ENCODE data around the gene C5AR2. TPM values are rescaled to one million over a fixed set of nuclear protein-coding genes. Genes with fewer than 3 reads are reported as not detected.

The C5AR2 gene
- total RNA-seq, 1 experiment from 2014 or later, result 0.22 TPM

DNA sequence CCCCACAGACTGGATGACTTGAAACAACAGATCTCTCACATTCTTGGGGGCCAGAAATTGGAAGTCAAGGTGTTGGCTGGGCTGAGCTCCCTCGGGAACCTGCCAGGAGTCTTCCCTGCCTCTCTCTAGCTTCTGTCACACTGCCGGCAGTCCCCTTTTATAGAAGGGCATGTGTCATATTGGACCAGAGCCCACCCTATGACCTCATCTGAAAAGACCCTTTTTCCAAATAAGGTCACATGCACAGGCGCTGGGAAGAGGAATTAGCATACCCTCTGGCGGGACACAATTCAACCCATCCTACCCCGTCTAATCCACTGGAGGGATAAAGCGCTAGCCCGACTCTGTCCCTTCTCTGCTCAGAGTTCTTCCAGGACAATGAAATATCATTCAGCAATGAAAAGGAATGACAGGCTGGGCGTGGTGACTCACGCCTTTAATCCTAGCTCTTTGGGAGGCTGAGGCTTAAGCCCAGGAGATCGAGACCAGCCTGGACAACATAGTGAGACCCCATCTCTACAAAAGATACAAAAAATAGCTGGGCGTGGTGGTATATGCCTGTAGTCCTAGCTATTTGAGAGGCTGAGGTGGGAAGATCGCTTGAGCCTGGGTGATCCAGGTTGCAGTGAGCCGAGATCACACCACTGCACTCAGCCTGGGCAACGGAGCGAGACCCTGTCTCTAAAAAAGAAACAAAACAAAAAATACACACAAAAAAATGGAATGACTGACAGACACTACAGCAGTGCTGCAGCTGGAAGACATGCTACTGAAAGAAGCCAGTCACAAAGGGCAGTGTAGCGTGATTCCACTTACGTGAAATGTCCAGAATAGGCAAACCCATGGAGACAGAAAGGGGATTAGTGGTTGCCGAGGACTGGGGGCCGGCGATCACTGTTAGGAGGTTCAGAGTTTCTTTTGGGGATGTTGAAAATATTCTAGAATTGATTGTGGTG is 58.8 kb downstream of the C5AR2 start:
- ChIA-PET CTCF (interaction anchor here (0.7 to 2.2 kb wide), 41 partner anchors 9 to 424 kb away, joined by 3 to 55 read pairs (median 7); partner anchors contain the start of genes CCDC9, DHX34, EHD2 and INAFM1), POLR2A (interaction anchor here (0.5 to 1.2 kb wide), 4 partner anchors 9 to 250 kb away, joined by 3 to 6 read pairs (median 4); partner anchors contain the start of gene DHX34)
- DNase-seq (ENCODE audit: low spot score) (no peak), ATAC-seq (no peak)
- Mint-ChIP-seq H3K27me3 (ENCODE audit: low read depth) (peaks cover 14% of the 10 kb centered on the region), H3K9me3 (peaks cover 30% of the 10 kb centered on the region), H3K4me3 (no peak overlapping the region), H3K4me1 (peaks cover 22% of the 10 kb centered on the region), H3K36me3 (peaks cover 26% of the 10 kb centered on the region), H3K27ac (peak overlapping the region; percentile 58)
- TF ChIP-seq ZNF263 (CRISPR knock-in tag; IDR thresholded peaks at IDR 0.05; ENCODE audit: low read depth) (no peak), GTF2I (CRISPR knock-in tag; conservative IDR thresholded peaks at IDR 0.05) (0 out of 2 replicates have a peak, but pooled peaks have one; percentile 45)

GRCh38 chr19:47391510-47392223 is 59.7 kb downstream of the C5AR2 start:
- peak overlapping the region; percentile 58 for H3K27ac Mint-ChIP-seq

More at GRCh38 chr19:47391510-47392223, 59.7 kb downstream of the C5AR2 start:
- Mint-ChIP-seq H3K36me3 (peaks cover 26% of the 10 kb centered on the region), H3K4me3 (0 out of 2 replicates have a peak overlapping the region, but pooled peaks have one; percentile 21), H3K4me1 (peaks cover 22% of the 10 kb centered on the region), H3K27me3 (ENCODE audit: low read depth) (peaks cover 14% of the 10 kb centered on the region), H3K9me3 (peaks cover 30% of the 10 kb centered on the region)
- ATAC-seq (peak; percentile 99), DNase-seq (ENCODE audit: low spot score) (peak; percentile 91)
- CTCF ChIA-PET, result interaction anchor here (0.5 to 2.2 kb wide), 46 partner anchors 10 to 423 kb away, joined by 3 to 55 read pairs (median 6); partner anchors contain the start of genes CCDC9, DHX34, EHD2 and INAFM1
- POLR2A ChIA-PET, result interaction anchor here (0.5 to 1.2 kb wide), 4 partner anchors 10 to 249 kb away, joined by 3 to 6 read pairs (median 4); partner anchors contain the start of gene DHX34
- TF ChIP-seq GTF2I (CRISPR knock-in tag; conservative IDR thresholded peaks at IDR 0.05), result peak; percentile 36
- TF ChIP-seq, protein P1, sequence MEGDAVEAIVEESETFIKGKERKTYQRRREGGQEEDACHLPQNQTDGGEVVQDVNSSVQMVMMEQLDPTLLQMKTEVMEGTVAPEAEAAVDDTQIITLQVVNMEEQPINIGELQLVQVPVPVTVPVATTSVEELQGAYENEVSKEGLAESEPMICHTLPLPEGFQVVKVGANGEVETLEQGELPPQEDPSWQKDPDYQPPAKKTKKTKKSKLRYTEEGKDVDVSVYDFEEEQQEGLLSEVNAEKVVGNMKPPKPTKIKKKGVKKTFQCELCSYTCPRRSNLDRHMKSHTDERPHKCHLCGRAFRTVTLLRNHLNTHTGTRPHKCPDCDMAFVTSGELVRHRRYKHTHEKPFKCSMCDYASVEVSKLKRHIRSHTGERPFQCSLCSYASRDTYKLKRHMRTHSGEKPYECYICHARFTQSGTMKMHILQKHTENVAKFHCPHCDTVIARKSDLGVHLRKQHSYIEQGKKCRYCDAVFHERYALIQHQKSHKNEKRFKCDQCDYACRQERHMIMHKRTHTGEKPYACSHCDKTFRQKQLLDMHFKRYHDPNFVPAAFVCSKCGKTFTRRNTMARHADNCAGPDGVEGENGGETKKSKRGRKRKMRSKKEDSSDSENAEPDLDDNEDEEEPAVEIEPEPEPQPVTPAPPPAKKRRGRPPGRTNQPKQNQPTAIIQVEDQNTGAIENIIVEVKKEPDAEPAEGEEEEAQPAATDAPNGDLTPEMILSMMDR (IDR thresholded peaks at IDR 0.05), result peak; percentile 92
- peak; percentile 71; the same call in 1 of the 2 replicates for TF ChIP-seq ETV6 (CRISPR knock-in tag; IDR thresholded peaks at IDR 0.05)
- peak; percentile 75; the same call in 1 of the 2 replicates for TF ChIP-seq TEAD1 (CRISPR knock-in tag; IDR thresholded peaks at IDR 0.05)
- no peak for TF ChIP-seq ZNF396 (CRISPR knock-in tag; IDR thresholded peaks at IDR 0.05; ENCODE audit: borderline replicate concordance)
- no peak for TF ChIP-seq MAX (CRISPR knock-in tag; IDR thresholded peaks at IDR 0.05)
- TF ChIP-seq, protein P2, sequence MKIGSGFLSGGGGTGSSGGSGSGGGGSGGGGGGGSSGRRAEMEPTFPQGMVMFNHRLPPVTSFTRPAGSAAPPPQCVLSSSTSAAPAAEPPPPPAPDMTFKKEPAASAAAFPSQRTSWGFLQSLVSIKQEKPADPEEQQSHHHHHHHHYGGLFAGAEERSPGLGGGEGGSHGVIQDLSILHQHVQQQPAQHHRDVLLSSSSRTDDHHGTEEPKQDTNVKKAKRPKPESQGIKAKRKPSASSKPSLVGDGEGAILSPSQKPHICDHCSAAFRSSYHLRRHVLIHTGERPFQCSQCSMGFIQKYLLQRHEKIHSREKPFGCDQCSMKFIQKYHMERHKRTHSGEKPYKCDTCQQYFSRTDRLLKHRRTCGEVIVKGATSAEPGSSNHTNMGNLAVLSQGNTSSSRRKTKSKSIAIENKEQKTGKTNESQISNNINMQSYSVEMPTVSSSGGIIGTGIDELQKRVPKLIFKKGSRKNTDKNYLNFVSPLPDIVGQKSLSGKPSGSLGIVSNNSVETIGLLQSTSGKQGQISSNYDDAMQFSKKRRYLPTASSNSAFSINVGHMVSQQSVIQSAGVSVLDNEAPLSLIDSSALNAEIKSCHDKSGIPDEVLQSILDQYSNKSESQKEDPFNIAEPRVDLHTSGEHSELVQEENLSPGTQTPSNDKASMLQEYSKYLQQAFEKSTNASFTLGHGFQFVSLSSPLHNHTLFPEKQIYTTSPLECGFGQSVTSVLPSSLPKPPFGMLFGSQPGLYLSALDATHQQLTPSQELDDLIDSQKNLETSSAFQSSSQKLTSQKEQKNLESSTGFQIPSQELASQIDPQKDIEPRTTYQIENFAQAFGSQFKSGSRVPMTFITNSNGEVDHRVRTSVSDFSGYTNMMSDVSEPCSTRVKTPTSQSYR (CRISPR knock-in tag; IDR thresholded peaks at IDR 0.05), result peak; percentile 26; the same call in 1 of the 2 replicates
- TF ChIP-seq, protein P3, sequence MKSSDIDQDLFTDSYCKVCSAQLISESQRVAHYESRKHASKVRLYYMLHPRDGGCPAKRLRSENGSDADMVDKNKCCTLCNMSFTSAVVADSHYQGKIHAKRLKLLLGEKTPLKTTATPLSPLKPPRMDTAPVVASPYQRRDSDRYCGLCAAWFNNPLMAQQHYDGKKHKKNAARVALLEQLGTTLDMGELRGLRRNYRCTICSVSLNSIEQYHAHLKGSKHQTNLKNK (CRISPR knock-in tag; IDR thresholded peaks at IDR 0.05), result no peak
- peak; percentile 60 for TF ChIP-seq ZNF121 (CRISPR knock-in tag; IDR thresholded peaks at IDR 0.05)
- TF ChIP-seq ZNF416 (CRISPR knock-in tag; IDR thresholded peaks at IDR 0.05), result no peak
- peak; percentile 40; the same call in 1 of the 2 replicates for TF ChIP-seq ZBTB43 (CRISPR knock-in tag; IDR thresholded peaks at IDR 0.05)
- no peak for TF ChIP-seq NR3C1 (CRISPR knock-in tag; conservative IDR thresholded peaks at IDR 0.05; ENCODE audit: low read depth)
- TF ChIP-seq E2F5 (CRISPR knock-in tag; IDR thresholded peaks at IDR 0.05), result 0 out of 2 replicates have a peak, but pooled peaks have one; percentile 37

Measured in WTC11 (cell line).